Esophagus squamous epithelium (tissue), 5 donors: ENCODE results near the gene PPT2. TPM values are rescaled to one million over a fixed set of nuclear protein-coding genes. Genes with fewer than 3 reads are reported as not detected.

Experiments used
- DNase-seq: peaks from one replicate; lab custom pipeline; 2025; lab: John Stamatoyannopoulos, UW
- H3K27ac ChIP-seq, 4 donors: fragments of 200-600 bp; sonication (generic); one replicate each; pipeline ENCODE4 v1.5.1; 2016 to 2019; ENCODE audit warnings: mild to moderate bottlenecking in 1 of 4
- H3K27me3 ChIP-seq, 4 donors: fragments of 200-600 bp; sonication (generic); 1 replicate in 3 of 4; 2 replicates in 1 of 4; pipeline versions ENCODE4 v1.5.1 to v1.6.0; 2017 to 2021; ENCODE audit warnings: antibody characterized with exemption in 1 of 4
- H3K36me3 ChIP-seq, 3 donors: fragments of 200-600 bp; sonication (generic); one replicate each; pipeline ENCODE4 v1.5.1; 2016 to 2019
- H3K4me1 ChIP-seq, 3 donors: fragments of 200-600 bp; sonication (generic); one replicate each; pipeline ENCODE4 v1.5.1; 2017 to 2019
- H3K4me3 ChIP-seq, 4 donors: fragments of 200-600 bp; sonication (generic); 1 replicate in 3 of 4; 2 replicates in 1 of 4; pipeline ENCODE4 v1.5.1; 2016 to 2019; ENCODE audit warnings: mild to moderate bottlenecking in 2 of 4, moderate library complexity in 1 of 4
- H3K9me3 ChIP-seq, 3 donors: fragments of 200-600 bp; sonication (generic); one replicate each; pipeline ENCODE4 v1.5.1; 2016 to 2019
- CTCF ChIP-seq, 6 experiments: fragments of 450-650 bp in 4 of 6; fragments of 200-600 bp in 2 of 6; sonication (generic) in 2 of 6; IDR thresholded peaks; one replicate each; pipeline ENCODE4 v1.5.1; 2016 to 2019; ENCODE audit warnings: antibody characterized with exemption in 6 of 6, mild to moderate bottlenecking in 4 of 6, moderate library complexity in 4 of 6
- POLR2A ChIP-seq, 4 donors: fragments of 450-650 bp; IDR thresholded peaks; one replicate each; pipeline ENCODE4 v1.6.1; 2017; ENCODE audit warnings: antibody characterized with exemption in 4 of 4, mild to moderate bottlenecking in 4 of 4, moderate library complexity in 3 of 4
- WGBS, 2 donors: methylation state at CpG; one replicate each; pipeline ENCODE4 v1.1.5; 2018; 5-methylcytosine and 5-hydroxymethylcytosine counted together
- intact Hi-C: fragments of 100-400 bp; cut with DNase I; formaldehyde crosslinking; loops from one replicate; pipeline ENCODE4 v1.15.0; 2022
- total RNA-seq, 4 donors: library from RNA; depleted of rRNA; stranded (reverse); fragments of >200 nt; gene quantifications; one replicate each; pipeline ENCODE4 v1.1.0, GENCODE V29; 2016
- donor health status: DM: yes; HTN: yes; CAD: no.

The PPT2 gene
- total RNA-seq, 4 donors from 2014 or later = 17.3 to 133 (median 23.7) TPM

- WGBS, 2 donors = 87 to 100% methylated on average over 2 to 4 of the region's 4 CpGs
- Histone ChIP-seq H3K27ac (peak overlapping the region; percentile 84 to 100 (median 99)), H3K27me3 (no peaks in the 10 kb centered on the region), H3K4me1 (peaks cover 5 to 71% (median 33%) of the 10 kb centered on the region in 3 donors), H3K36me3 (no peaks in the 10 kb centered on the region), H3K9me3 (no peaks in the 10 kb centered on the region), H3K4me3 (no peak overlapping the region)
- intact Hi-C loops = no loop called here
- DNase-seq = no peak
- TF ChIP-seq POLR2A (IDR thresholded peaks at IDR 0.05) (no peak), CTCF (IDR thresholded peaks at IDR 0.05) (no peak)
Measured at GRCh38 chr6:32194388-32194787, 40.4 kb downstream of the PPT2 start.

GRCh38 chr6:32194825-32195651, 41.1 kb downstream of the PPT2 start:
- intact Hi-C loops = no loop called here
- H3K27me3 ChIP-seq = no peaks in the 10 kb centered on the region
- no peaks in the 10 kb centered on the region for H3K36me3 ChIP-seq
- peak overlapping the region; percentile 20 to 96 (median 81) for H3K4me3 ChIP-seq
- H3K4me1 ChIP-seq = peaks cover 5 to 69% (median 33%) of the 10 kb centered on the region in 3 donors
- no peaks in the 10 kb centered on the region for H3K9me3 ChIP-seq
- 16 to 64% methylated on average over 4 to 15 of the region's 15 CpGs for WGBS, 2 donors
- H3K27ac ChIP-seq = peak overlapping the region; percentile 84 to 100 (median 99)
- no peak for DNase-seq
- TF ChIP-seq CTCF (IDR thresholded peaks at IDR 0.05) = peak in 3 of 6 experiments; percentile 49 to 60 (median 50)
- TF ChIP-seq POLR2A (IDR thresholded peaks at IDR 0.05) = peak in 3 of 4 donors; percentile 22 to 82 (median 29)

- H3K27me3 ChIP-seq = no peaks in the 10 kb centered on the region
- peak overlapping the region; percentile 81 to 96 (median 82) for H3K4me3 ChIP-seq
- H3K4me1 ChIP-seq = peaks cover 5 to 65% (median 31%) of the 10 kb centered on the region in 3 donors
- TF ChIP-seq POLR2A (IDR thresholded peaks at IDR 0.05) = no peak
- peak; percentile 40 to 84 (median 73) for TF ChIP-seq CTCF (IDR thresholded peaks at IDR 0.05)
- H3K27ac ChIP-seq = peak overlapping the region; percentile 98 to 100 (median 99)
- H3K36me3 ChIP-seq = no peaks in the 10 kb centered on the region
- 0% methylated on average over 4 to 7 of the region's 25 CpGs for WGBS, 2 donors
- peak; percentile 100 for DNase-seq
- no peaks in the 10 kb centered on the region for H3K9me3 ChIP-seq
- intact Hi-C loops = no loop called here
Measured at GRCh38 chr6:32195652-32195901, 41.6 kb downstream of the PPT2 start.

- intact Hi-C loops = no loop called here
- 0% methylated on average over 6 to 15 of the region's 58 CpGs for WGBS, 2 donors
Measured at GRCh38 chr6:32195902-32196681, 42.2 kb downstream of the PPT2 start.

More at GRCh38 chr6:32195902-32196681, 42.2 kb downstream of the PPT2 start:
- TF ChIP-seq CTCF (IDR thresholded peaks at IDR 0.05) = peak in 2 of 6 experiments; percentile 3 to 27
- TF ChIP-seq POLR2A (IDR thresholded peaks at IDR 0.05) = peak in 3 of 4 donors; percentile 81 to 99 (median 98)
- H3K27me3 ChIP-seq = no peaks in the 10 kb centered on the region
- H3K4me1 ChIP-seq = peaks cover 5 to 60% (median 26%) of the 10 kb centered on the region in 3 donors
- no peaks in the 10 kb centered on the region for H3K9me3 ChIP-seq
- H3K36me3 ChIP-seq = no peaks in the 10 kb centered on the region
- peak overlapping the region; percentile 81 to 96 (median 82) for H3K4me3 ChIP-seq
- DNase-seq = peak; percentile 45
- H3K27ac ChIP-seq = peak overlapping the region; percentile 98 to 100 (median 99)
